ENCODE measurements around the gene EPHA3. TPM values are rescaled to one million over a fixed set of nuclear protein-coding genes. Genes with fewer than 3 reads are reported as not detected.

Gene EPHA3
- polyA plus RNA-seq, 1 donor from 2014 or later, result 33.0 TPM

- TF ChIP-seq RAD21 (conservative IDR thresholded peaks at IDR 0.05) (no peak), POLR2AphosphoS5 (IDR thresholded peaks at IDR 0.05) (no peak), REST (IDR thresholded peaks at IDR 0.05; ENCODE audit: borderline replicate concordance) (no peak), CTCF (IDR thresholded peaks at IDR 0.05; ENCODE audit: poor library complexity, severe bottlenecking) (no peak), EZH2 (IDR thresholded peaks at IDR 0.05; ENCODE audit: borderline replicate concordance, insufficient read depth, low read length, poor library complexity, severe bottlenecking) (no peak), SMC3 (conservative IDR thresholded peaks at IDR 0.05; ENCODE audit: poor library complexity) (no peak), TAF1 (IDR thresholded peaks at IDR 0.05; ENCODE audit: low read depth) (no peak), EP300 (conservative IDR thresholded peaks at IDR 0.05; ENCODE audit: poor library complexity, severe bottlenecking) (no peak), MXI1 (conservative IDR thresholded peaks at IDR 0.05; ENCODE audit: poor library complexity, severe bottlenecking) (no peak)
- H2AFZ ChIP-seq (ENCODE audit: low read depth, low read length), result no peak overlapping the region
- no peaks in the 10 kb centered on the region for H3K9me2 ChIP-seq (ENCODE audit: insufficient read depth, low read length)
- no peak overlapping the region for H3K4me3 ChIP-seq (ENCODE audit: low read length)
- peaks cover 5% of the 10 kb centered on the region for H3K36me3 ChIP-seq (ENCODE audit: insufficient read depth, low read length)
- no peak overlapping the region for H3K9ac ChIP-seq (ENCODE audit: low read length)
- no peaks in the 10 kb centered on the region for H4K20me1 ChIP-seq (ENCODE audit: insufficient read depth)
- no peak overlapping the region for H3K4me2 ChIP-seq (ENCODE audit: low read length)
- no peaks in the 10 kb centered on the region for H3K27me3 ChIP-seq (ENCODE audit: insufficient read depth, low read depth, low read length)
- H3F3A ChIP-seq (ENCODE audit: insufficient read depth, low read length, poor library complexity, severe bottlenecking), result no peaks in the 10 kb centered on the region
- no peaks in the 10 kb centered on the region for H3K9me3 ChIP-seq (ENCODE audit: low read length)
- no peaks in the 10 kb centered on the region for H3K79me2 ChIP-seq (replicated peaks; ENCODE audit: insufficient read depth, low read length)
- no peak overlapping the region for H3K27ac ChIP-seq (ENCODE audit: low read length)
These were observed 339.2 kb downstream of the EPHA3 start for GRCh38 chr3:89446593-89446992.

DNA sequence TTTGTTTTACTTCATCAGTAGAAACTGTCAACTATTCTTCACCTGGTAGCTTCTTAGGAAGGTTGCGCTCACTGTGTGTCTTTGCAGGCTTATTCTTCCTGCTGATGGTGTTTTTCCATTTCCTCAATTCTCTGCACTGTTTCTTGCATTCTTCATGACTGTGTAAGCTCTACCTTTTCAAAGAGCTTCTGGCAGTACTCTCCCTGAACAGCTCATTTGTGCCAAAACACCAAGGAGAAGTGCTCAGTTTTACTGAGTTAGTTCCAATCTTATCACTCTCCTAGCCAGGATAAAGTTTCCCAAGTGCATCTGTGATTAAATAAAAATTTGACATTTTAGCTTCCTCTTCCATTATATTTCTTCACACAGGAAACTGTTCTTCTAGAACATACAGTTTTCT is 339.8 kb downstream of the EPHA3 start:
- Histone ChIP-seq H3K79me2 (replicated peaks; ENCODE audit: insufficient read depth, low read length) (no peaks in the 10 kb centered on the region), H3K27ac (ENCODE audit: low read length) (no peak overlapping the region)

More for the DNA sequence above, 339.8 kb downstream of the EPHA3 start:
- no peak overlapping the region for H3K4me3 ChIP-seq (ENCODE audit: low read length)
- H4K20me1 ChIP-seq (ENCODE audit: insufficient read depth), result no peaks in the 10 kb centered on the region
- no peaks in the 10 kb centered on the region for H3K9me3 ChIP-seq (ENCODE audit: low read length)
- no peaks in the 10 kb centered on the region for H3K27me3 ChIP-seq (ENCODE audit: insufficient read depth, low read depth, low read length)
- H2AFZ ChIP-seq (ENCODE audit: low read depth, low read length), result no peak overlapping the region
- no peaks in the 10 kb centered on the region for H3F3A ChIP-seq (ENCODE audit: insufficient read depth, low read length, poor library complexity, severe bottlenecking)
- H3K4me2 ChIP-seq (ENCODE audit: low read length), result no peak overlapping the region
- no peak overlapping the region for H3K9ac ChIP-seq (ENCODE audit: low read length)
- TF ChIP-seq CTCF (IDR thresholded peaks at IDR 0.05; ENCODE audit: poor library complexity, severe bottlenecking) (no peak), SMC3 (conservative IDR thresholded peaks at IDR 0.05; ENCODE audit: poor library complexity) (no peak), EZH2 (IDR thresholded peaks at IDR 0.05; ENCODE audit: borderline replicate concordance, insufficient read depth, low read length, poor library complexity, severe bottlenecking) (no peak), EP300 (conservative IDR thresholded peaks at IDR 0.05; ENCODE audit: poor library complexity, severe bottlenecking) (no peak), MXI1 (conservative IDR thresholded peaks at IDR 0.05; ENCODE audit: poor library complexity, severe bottlenecking) (no peak), TAF1 (IDR thresholded peaks at IDR 0.05; ENCODE audit: low read depth) (no peak), RAD21 (conservative IDR thresholded peaks at IDR 0.05) (no peak), REST (IDR thresholded peaks at IDR 0.05; ENCODE audit: borderline replicate concordance) (no peak), POLR2AphosphoS5 (IDR thresholded peaks at IDR 0.05) (no peak)
- no peaks in the 10 kb centered on the region for H3K9me2 ChIP-seq (ENCODE audit: insufficient read depth, low read length)
- peaks cover 5% of the 10 kb centered on the region for H3K36me3 ChIP-seq (ENCODE audit: insufficient read depth, low read length)
